ENCODE results near the gene IL6ST.

DNA sequence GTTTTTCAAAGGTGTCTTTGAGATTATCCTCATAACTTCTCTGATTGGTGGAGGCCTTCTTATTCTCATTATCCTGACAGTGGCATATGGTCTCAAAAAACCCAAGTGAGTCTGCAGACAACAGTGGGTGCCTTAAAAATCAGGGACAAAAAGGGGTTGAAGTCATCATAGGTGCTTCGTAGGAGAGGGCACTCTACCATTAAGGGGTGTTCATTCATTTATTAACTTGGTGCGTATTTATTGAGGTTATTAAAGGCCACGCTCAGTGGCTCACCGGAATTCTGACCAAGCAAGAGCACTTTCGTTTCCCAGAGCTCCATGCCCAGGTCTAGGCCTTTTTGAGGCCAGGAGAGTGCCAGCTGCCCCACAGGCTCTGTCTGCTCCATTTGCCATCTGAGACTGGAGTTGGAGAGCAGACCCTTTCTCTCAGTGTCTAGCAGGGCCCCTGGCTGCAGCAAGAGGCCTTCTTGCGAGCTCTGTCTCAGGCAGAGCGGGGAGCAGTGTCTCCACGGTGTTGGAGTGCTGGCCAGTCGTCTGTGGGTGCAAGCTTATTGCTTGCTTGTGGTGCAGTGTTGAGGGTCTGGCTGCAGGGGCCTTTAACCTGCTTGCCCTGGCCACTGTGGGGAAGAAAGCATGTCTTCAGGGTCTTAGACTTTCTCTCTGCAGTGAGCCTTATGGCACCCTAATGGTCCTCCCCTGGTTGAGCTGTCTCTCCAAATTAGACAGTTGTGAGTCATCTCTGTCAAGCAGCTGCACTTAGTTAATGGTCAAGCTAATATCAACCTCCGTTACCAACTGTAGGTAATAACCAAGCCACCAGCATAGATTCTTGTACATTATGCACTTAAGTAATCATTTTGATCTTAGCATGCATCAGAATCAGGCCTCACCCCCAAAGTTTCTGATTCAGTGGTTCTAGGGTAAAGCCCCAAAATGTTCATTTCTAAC is 81.0 kb downstream of the IL6ST start:
- TF ChIP-seq, protein P1, sequence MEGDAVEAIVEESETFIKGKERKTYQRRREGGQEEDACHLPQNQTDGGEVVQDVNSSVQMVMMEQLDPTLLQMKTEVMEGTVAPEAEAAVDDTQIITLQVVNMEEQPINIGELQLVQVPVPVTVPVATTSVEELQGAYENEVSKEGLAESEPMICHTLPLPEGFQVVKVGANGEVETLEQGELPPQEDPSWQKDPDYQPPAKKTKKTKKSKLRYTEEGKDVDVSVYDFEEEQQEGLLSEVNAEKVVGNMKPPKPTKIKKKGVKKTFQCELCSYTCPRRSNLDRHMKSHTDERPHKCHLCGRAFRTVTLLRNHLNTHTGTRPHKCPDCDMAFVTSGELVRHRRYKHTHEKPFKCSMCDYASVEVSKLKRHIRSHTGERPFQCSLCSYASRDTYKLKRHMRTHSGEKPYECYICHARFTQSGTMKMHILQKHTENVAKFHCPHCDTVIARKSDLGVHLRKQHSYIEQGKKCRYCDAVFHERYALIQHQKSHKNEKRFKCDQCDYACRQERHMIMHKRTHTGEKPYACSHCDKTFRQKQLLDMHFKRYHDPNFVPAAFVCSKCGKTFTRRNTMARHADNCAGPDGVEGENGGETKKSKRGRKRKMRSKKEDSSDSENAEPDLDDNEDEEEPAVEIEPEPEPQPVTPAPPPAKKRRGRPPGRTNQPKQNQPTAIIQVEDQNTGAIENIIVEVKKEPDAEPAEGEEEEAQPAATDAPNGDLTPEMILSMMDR (conservative IDR thresholded peaks at IDR 0.05), result no peak
- no peak for TF ChIP-seq EZH2 (IDR thresholded peaks at IDR 0.05; ENCODE audit: low read depth)

Data from PC-9 (cell line).